HepG2 (cell line): ENCODE results near the gene CEP128. TPM values are rescaled to one million over a fixed set of nuclear protein-coding genes. Genes with fewer than 3 reads are reported as not detected.

Experiments
- ATAC-seq: fragments of 200-7000 bp; cut with Tn5 transposase; 3 replicates; pipeline ENCODE4 v1.9.1; 2020; ENCODE audit warnings: mild to moderate bottlenecking, moderate library complexity
- BruUV-seq: library from RNA; stranded (reverse); fragments of 400-500 nt; replicated peaks from 2 replicates; lab custom pipeline; 2021; lab: Mats Ljungman, UMichigan
- CTCF ChIA-PET: fragments of 300-600 bp; formaldehyde crosslinking; extraction: SDS; loops from one replicate; lab custom pipeline; 2021; ENCODE audit warnings: low total read pairs, inconsistent platforms, low intra/inter-chr PET ratio; lab: Yijun Ruan, JAX
- POLR2A ChIA-PET: fragments of 350-600 bp; sonication (Branson Sonifier 250); formaldehyde crosslinking; loops from one replicate; lab custom pipeline; 2020; ENCODE audit warnings: antibody characterized with exemption, inconsistent platforms; lab: Yijun Ruan, JAX
- DNase-seq: peaks from one replicate; pipeline ENCODE4 v3.0.0-alpha.2; 2015; ENCODE audit warnings: low spot score
- FAIRE-seq: peaks from 3 replicates; lab custom pipeline; 2011; peaks lifted over from hg19 to GRCh38; lab: Jason Lieb, UNC
- H2AFZ ChIP-seq: one replicate; pipeline ENCODE4 v1.6.1; 2011; ENCODE audit warnings: low read length, inconsistent platforms
- H3K27ac ChIP-seq: fragments of 300-600 bp; 3 replicates; pipeline ENCODE4 v1.8.0; 2011; ENCODE audit warnings: mixed run types, mild to moderate bottlenecking, mixed read lengths, low read length, inconsistent platforms; ENCODE audit not compliant: insufficient read depth; ENCODE audit errors: extremely low read length
- H3K27me3 ChIP-seq, 2 experiments: fragments of 200-600 bp in 1 of 2; 2 replicates in 1 of 2; 3 replicates in 1 of 2; pipeline versions ENCODE4 v1.6.0 to v1.8.0; 2011; ENCODE audit warnings: low read length in 2 of 2, mild to moderate bottlenecking in 2 of 2, moderate library complexity in 2 of 2, inconsistent platforms in 1 of 2; ENCODE audit not compliant: insufficient read depth in 2 of 2, control insufficient read depth in 1 of 2
- H3K36me3 ChIP-seq, 2 experiments: fragments of 200-600 bp in 1 of 2; replicated peaks in 1 of 2; 2 replicates in 1 of 2; 3 replicates in 1 of 2; pipeline versions ENCODE4 v1.5.1 to v1.8.0; 2011; ENCODE audit warnings: low read length in 2 of 2, inconsistent platforms in 1 of 2; ENCODE audit not compliant: insufficient read depth in 2 of 2, control insufficient read depth in 1 of 2
- H3K4me1 ChIP-seq: 2 replicates; pipeline ENCODE4 v1.5.1; 2012; ENCODE audit warnings: low read length, inconsistent platforms; ENCODE audit not compliant: insufficient read depth
- H3K4me2 ChIP-seq: 2 replicates; pipeline ENCODE4 v1.6.0; 2011; ENCODE audit warnings: low read depth, low read length, inconsistent platforms
- H3K4me3 ChIP-seq, 3 experiments: fragments of 200-600 bp in 1 of 3; sonication (generic), shearing (Covaris generic) in 1 of 3; replicated peaks in 1 of 3; 2 replicates each; pipeline ENCODE4 v1.5.1; 2011 to 2016; ENCODE audit warnings: low read length in 3 of 3, inconsistent platforms in 2 of 3, low read depth in 2 of 3, mild to moderate bottlenecking in 2 of 3, control low read depth in 1 of 3, mixed read lengths in 1 of 3; ENCODE audit not compliant: insufficient read depth in 1 of 3
- H3K79me2 ChIP-seq: one replicate; pipeline ENCODE4 v1.6.1; 2011; ENCODE audit warnings: low read length, inconsistent platforms; ENCODE audit not compliant: insufficient read depth
- H3K9ac ChIP-seq: 2 replicates; pipeline ENCODE4 v1.6.0; 2011; ENCODE audit warnings: mild to moderate bottlenecking, low read depth, low read length, inconsistent platforms; ENCODE audit not compliant: insufficient read depth
- H3K9me3 ChIP-seq: 2 replicates; pipeline ENCODE4 v1.5.1; 2012; ENCODE audit warnings: mild to moderate bottlenecking, low read length
- H4K20me1 ChIP-seq: 2 replicates; pipeline ENCODE4 v1.6.0; 2011; ENCODE audit warnings: inconsistent platforms, mild to moderate bottlenecking, low read length, moderate library complexity; ENCODE audit not compliant: insufficient read depth
- E2F1 ChIP-seq: sonication (generic); formaldehyde crosslinking; IDR thresholded peaks from 2 replicates; pipeline ENCODE4 v1.5.0; 2020; ENCODE audit warnings: missing genetic modification reagents
- ESRRA ChIP-seq: sonication (generic); formaldehyde crosslinking; IDR thresholded peaks from 2 replicates; pipeline ENCODE4 v1.5.1; 2020; ENCODE audit warnings: mild to moderate bottlenecking, low read depth, missing genetic modification reagents
- SIX1 ChIP-seq: sonication (generic); formaldehyde crosslinking; IDR thresholded peaks from 2 replicates; pipeline ENCODE4 v1.4.0; 2020; ENCODE audit warnings: missing genetic modification reagents, borderline replicate concordance
- SP1 ChIP-seq, 2 experiments: fragments of 450-650 bp in 1 of 2; sonication (generic) in 1 of 2; formaldehyde crosslinking in 1 of 2; IDR thresholded peaks; 2 replicates each; pipeline versions ENCODE4 v1.4.0 to v1.6.1; 2016 to 2020; ENCODE audit warnings: missing genetic modification reagents in 1 of 2
- ZFP82 ChIP-seq: sonication (generic); formaldehyde crosslinking; IDR thresholded peaks from 2 replicates; pipeline ENCODE4 v1.5.1; 2020; ENCODE audit warnings: mild to moderate bottlenecking, missing genetic modification reagents, borderline replicate concordance
- ZNF292 ChIP-seq: sonication (generic); formaldehyde crosslinking; IDR thresholded peaks from 2 replicates; pipeline ENCODE4 v1.8.1; 2022; ENCODE audit warnings: mild to moderate bottlenecking, low read depth, missing genetic modification reagents, borderline replicate concordance
- ZNF33A ChIP-seq: sonication (generic); formaldehyde crosslinking; IDR thresholded peaks from 2 replicates; pipeline ENCODE4 v1.5.1; 2020; ENCODE audit warnings: missing genetic modification reagents, mild to moderate bottlenecking, moderate library complexity, borderline replicate concordance
- ZNF605 ChIP-seq: sonication (generic); formaldehyde crosslinking; IDR thresholded peaks from 2 replicates; pipeline ENCODE4 v1.8.0; 2022; ENCODE audit warnings: mild to moderate bottlenecking, missing genetic modification reagents
- ZNF781 ChIP-seq: sonication (generic); formaldehyde crosslinking; IDR thresholded peaks from 2 replicates; pipeline ENCODE4 v1.5.1; 2020; ENCODE audit warnings: borderline replicate concordance, mild to moderate bottlenecking, missing genetic modification reagents; ENCODE audit errors: not compliant biosample characterization
- WGBS: methylation state at CpG from one replicate; pipeline ENCODE4 v1.1.6; 2017; ENCODE audit warnings: low lambda C conversion rate; 5-methylcytosine and 5-hydroxymethylcytosine counted together
- in situ Hi-C: cut with HindIII; loops from 2 replicates; pipeline ENCODE4 v1.10.0; 2017; ENCODE audit warnings: low pct_unique_long_range_greater_than_20kb; ENCODE audit not compliant: extremely low pct_ligation_motif_present
- intact Hi-C: fragments of 100-400 bp; cut with micrococcal nuclease; formaldehyde crosslinking; loops from one replicate; pipeline ENCODE4 v1.10.0; 2022; ENCODE audit not compliant: unreplicated experiment
- polyA plus RNA-seq, 8 experiments: library from polyadenylated mRNA; depleted of rRNA in 3 of 8; stranded (reverse) in 7 of 8; unstranded in 1 of 8; fragments of >200 nt; fragmentation: Illumina TruSeq in 4 of 8; extraction: Trizol in 4 of 8; gene quantifications; 2 replicates each; pipeline versions ENCODE4 v1.2.1 to v1.2.3, GENCODE V29; 2011 to 2016; ENCODE audit warnings: low read depth in 4 of 8, missing spikeins in 1 of 8, mixed read lengths in 1 of 8; ENCODE audit not compliant: insufficient read depth in 1 of 8
- total RNA-seq, 5 experiments: library from RNA; depleted of rRNA; stranded (reverse); fragments of >200 nt; fragmentation: Illumina TruSeq; extraction: Trizol; gene quantifications; 2 replicates each; pipeline ENCODE4 v1.2.3, GENCODE V29; 2016; ENCODE audit warnings: low read depth in 1 of 5
- TF ChIP-seq, protein P1 (sequence below): sonication (generic); formaldehyde crosslinking; IDR thresholded peaks from 2 replicates; pipeline ENCODE4 v1.5.1; 2020; ENCODE audit warnings: mild to moderate bottlenecking, missing genetic modification reagents, moderate library complexity
- TF ChIP-seq, protein P2 (sequence below), 2 experiments: sonication (generic) in 1 of 2; formaldehyde crosslinking in 1 of 2; IDR thresholded peaks; 2 replicates each; pipeline versions ENCODE4 v1.4.0 to v1.6.1; 2016 to 2020; ENCODE audit warnings: borderline replicate concordance in 1 of 2, low read depth in 1 of 2, mild to moderate bottlenecking in 1 of 2, missing genetic modification reagents in 1 of 2
- TF ChIP-seq, protein P3 (sequence below): sonication (generic); formaldehyde crosslinking; IDR thresholded peaks from 2 replicates; pipeline ENCODE4 v1.5.0; 2020; ENCODE audit warnings: missing genetic modification reagents
- TF ChIP-seq, protein P4 (sequence below): sonication (generic); formaldehyde crosslinking; IDR thresholded peaks from 2 replicates; pipeline ENCODE4 v1.4.0; 2020; ENCODE audit warnings: mild to moderate bottlenecking, missing genetic modification reagents

Gene CEP128
- total and polyA plus RNA-seq, 2 of the 13 experiments (the other 11 are each of a cell fraction or from before 2014, with no cell fraction given), result 1.3 to 7.5 TPM

DNA sequence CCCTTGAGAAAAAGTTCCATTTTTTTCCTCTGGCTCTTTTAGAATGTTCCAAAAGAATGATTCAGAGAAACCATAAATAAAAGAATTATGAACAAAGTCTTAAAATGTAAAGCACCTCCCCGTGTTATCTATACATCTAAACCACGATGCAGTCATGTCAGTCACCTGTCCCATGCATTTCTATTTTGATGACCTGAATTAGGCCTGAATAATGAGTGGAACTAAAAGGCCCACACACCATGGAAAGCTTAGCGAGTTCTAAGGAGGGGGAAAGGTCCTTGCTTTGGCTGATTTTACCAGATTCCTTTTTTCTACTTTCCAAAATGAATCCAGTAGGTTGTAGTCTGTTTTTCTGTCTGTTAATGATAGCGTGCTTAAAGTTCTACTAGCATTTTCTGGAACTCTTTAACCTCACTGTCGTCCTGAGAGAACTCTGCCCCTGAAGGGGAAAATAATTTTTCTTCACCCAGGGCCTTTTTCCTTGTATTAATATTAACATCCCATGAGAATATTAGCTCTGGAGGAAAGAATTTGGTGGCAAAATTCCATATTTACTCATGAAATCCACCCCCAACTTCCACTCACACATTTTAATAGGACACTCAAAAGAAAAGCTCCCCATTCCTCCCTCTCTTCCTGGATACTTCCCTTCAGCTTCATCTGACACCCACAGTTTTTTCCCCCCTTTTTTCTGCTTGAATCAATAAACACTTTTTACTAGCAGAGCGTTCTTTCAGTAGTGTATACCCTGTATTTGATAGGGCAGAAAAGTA is 464.0 kb downstream of the CEP128 start:
- no peaks in the 10 kb centered on the region for H3K4me1 ChIP-seq
- no TSS peak for BruUV-seq
- H3K27ac ChIP-seq, result no peak overlapping the region
- H3K4me2 ChIP-seq, result no peak overlapping the region
- in situ Hi-C loops, result no loop called here
- ATAC-seq (no peak), DNase-seq (no peak), FAIRE-seq (no peak)
- WGBS, result 42% methylated on average over 6 of the region's 6 CpGs
- peaks cover 14% of the 10 kb centered on the region for H3K9me3 ChIP-seq
- intact Hi-C loops, result no loop called here
- H2AFZ ChIP-seq, result no peak overlapping the region
- H3K36me3 ChIP-seq, result no peaks in the 10 kb centered on the region
- H3K9ac ChIP-seq, result no peak overlapping the region
- no peaks in the 10 kb centered on the region for H3K79me2 ChIP-seq
- no peaks in the 10 kb centered on the region for H4K20me1 ChIP-seq
- peaks cover 1 to 57% of the 10 kb centered on the region in 2 experiments; a peak in 4 of 5 replicates for H3K27me3 ChIP-seq
- ChIA-PET POLR2A (no interaction called here), CTCF (no interaction called here)
- no peak overlapping the region for H3K4me3 ChIP-seq
- no peak for TF ChIP-seq ESRRA (CRISPR knock-in tag)
- no peak for TF ChIP-seq ZNF781
- TF ChIP-seq, protein P1, sequence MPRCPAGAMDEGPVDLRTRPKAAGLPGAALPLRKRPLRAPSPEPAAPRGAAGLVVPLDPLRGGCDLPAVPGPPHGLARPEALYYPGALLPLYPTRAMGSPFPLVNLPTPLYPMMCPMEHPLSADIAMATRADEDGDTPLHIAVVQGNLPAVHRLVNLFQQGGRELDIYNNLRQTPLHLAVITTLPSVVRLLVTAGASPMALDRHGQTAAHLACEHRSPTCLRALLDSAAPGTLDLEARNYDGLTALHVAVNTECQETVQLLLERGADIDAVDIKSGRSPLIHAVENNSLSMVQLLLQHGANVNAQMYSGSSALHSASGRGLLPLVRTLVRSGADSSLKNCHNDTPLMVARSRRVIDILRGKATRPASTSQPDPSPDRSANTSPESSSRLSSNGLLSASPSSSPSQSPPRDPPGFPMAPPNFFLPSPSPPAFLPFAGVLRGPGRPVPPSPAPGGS (CRISPR knock-in tag), result no peak
- TF ChIP-seq SIX1, result no peak
- TF ChIP-seq, protein P2, sequence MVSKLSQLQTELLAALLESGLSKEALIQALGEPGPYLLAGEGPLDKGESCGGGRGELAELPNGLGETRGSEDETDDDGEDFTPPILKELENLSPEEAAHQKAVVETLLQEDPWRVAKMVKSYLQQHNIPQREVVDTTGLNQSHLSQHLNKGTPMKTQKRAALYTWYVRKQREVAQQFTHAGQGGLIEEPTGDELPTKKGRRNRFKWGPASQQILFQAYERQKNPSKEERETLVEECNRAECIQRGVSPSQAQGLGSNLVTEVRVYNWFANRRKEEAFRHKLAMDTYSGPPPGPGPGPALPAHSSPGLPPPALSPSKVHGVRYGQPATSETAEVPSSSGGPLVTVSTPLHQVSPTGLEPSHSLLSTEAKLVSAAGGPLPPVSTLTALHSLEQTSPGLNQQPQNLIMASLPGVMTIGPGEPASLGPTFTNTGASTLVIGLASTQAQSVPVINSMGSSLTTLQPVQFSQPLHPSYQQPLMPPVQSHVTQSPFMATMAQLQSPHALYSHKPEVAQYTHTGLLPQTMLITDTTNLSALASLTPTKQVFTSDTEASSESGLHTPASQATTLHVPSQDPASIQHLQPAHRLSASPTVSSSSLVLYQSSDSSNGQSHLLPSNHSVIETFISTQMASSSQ (IDR thresholded peaks at IDR 0.05; ENCODE audit: low read depth), result no peak
- TF ChIP-seq, protein P2 (CRISPR knock-in tag; IDR thresholded peaks at IDR 0.05; ENCODE audit: borderline replicate concordance), result no peak
- no peak for TF ChIP-seq ZFP82
- no peak for TF ChIP-seq ZNF292 (CRISPR knock-in tag)
- no peak for TF ChIP-seq ZNF605 (CRISPR knock-in tag)
- TF ChIP-seq E2F1 (CRISPR knock-in tag), result no peak
- TF ChIP-seq, protein P3, sequence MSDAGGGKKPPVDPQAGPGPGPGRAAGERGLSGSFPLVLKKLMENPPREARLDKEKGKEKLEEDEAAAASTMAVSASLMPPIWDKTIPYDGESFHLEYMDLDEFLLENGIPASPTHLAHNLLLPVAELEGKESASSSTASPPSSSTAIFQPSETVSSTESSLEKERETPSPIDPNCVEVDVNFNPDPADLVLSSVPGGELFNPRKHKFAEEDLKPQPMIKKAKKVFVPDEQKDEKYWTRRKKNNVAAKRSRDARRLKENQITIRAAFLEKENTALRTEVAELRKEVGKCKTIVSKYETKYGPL (CRISPR knock-in tag), result no peak
- no peak for TF ChIP-seq SP1 (IDR thresholded peaks at IDR 0.05)
- TF ChIP-seq SP1 (CRISPR knock-in tag; IDR thresholded peaks at IDR 0.05), result no peak
- TF ChIP-seq, protein P4, sequence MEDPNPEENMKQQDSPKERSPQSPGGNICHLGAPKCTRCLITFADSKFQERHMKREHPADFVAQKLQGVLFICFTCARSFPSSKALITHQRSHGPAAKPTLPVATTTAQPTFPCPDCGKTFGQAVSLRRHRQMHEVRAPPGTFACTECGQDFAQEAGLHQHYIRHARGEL (CRISPR knock-in tag), result no peak
- TF ChIP-seq ZNF33A (CRISPR knock-in tag), result no peak
